KBM-7 (cell line): ENCODE results near the gene EDIL3.
A peak's percentile ranks its signal among the peaks of the same experiment; 100 is the strongest.

ENCODE experiments used
- DNase-seq: peaks from one replicate; pipeline ENCODE4 v3.0.0-alpha.2; 2015
- in situ Hi-C: fragments of 300-500 bp; cut with MboI; formaldehyde crosslinking; loops from 2 replicates; pipeline ENCODE4 v1.14.3; 2020; ENCODE audit warnings: low sequenced_read_pairs, low pct_unique_long_range_greater_than_20kb, mixed read lengths

EDIL3 gene

DNA sequence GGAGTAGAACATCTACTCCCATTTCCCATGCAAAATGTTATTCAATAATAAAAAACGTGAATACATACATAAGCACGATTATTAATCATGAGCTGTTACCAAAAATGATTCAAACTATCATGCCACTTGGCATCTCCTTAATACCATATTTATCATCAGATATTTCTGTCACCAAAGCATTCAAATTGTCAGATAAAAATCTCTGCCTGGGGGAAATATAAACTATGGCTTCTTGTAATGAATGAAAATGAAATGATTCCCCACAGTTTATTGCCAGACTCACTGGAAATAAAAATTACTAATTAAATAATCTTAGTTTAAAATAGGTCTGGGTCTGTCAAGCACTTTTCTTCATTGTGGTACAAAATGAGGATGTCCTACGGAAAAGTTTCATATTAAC is 265.4 kb downstream of the EDIL3 start:
- no peak for DNase-seq
- in situ Hi-C loops: no loop called here

DNA sequence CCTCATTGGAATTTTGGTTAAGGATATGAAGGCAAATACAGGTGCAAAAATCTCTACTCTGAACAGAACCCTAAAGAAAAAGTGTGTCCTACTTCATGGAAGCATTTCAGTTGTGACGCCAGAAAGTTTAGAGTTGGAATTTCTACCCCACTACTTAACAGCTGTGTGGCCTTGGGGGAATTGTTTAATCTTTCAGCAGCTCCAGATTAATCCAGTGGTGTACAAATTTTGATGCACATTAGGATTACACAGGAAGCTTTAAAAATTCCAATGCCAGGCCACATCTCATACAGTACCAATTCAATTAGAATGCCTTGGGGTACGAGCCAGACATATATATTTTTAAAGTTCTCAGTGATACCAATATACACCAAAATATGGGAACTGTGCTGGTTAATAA is 266.1 kb downstream of the EDIL3 start:
- in situ Hi-C loops: no loop called here
- no peak for DNase-seq

DNA sequence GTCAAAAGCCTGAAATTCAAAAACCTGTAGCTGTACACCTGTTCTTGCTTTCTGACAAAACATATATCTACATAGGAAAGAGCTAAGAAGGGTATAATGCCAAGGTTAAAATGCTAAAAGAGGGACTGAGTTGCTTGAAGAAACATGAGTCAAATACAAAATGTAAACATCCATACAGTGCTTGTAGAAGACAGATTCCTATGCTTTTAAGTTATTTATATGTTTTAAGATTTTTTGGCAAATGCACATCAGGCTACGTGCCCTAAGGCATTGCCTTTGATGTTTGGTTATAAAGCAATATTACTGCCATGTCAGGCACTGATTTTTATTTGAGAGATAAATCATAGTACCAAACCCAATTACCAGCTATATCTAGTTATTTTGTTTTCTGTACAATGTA is 269.0 kb downstream of the EDIL3 start:
- DNase-seq: no peak
- in situ Hi-C loops: no loop called here

DNA sequence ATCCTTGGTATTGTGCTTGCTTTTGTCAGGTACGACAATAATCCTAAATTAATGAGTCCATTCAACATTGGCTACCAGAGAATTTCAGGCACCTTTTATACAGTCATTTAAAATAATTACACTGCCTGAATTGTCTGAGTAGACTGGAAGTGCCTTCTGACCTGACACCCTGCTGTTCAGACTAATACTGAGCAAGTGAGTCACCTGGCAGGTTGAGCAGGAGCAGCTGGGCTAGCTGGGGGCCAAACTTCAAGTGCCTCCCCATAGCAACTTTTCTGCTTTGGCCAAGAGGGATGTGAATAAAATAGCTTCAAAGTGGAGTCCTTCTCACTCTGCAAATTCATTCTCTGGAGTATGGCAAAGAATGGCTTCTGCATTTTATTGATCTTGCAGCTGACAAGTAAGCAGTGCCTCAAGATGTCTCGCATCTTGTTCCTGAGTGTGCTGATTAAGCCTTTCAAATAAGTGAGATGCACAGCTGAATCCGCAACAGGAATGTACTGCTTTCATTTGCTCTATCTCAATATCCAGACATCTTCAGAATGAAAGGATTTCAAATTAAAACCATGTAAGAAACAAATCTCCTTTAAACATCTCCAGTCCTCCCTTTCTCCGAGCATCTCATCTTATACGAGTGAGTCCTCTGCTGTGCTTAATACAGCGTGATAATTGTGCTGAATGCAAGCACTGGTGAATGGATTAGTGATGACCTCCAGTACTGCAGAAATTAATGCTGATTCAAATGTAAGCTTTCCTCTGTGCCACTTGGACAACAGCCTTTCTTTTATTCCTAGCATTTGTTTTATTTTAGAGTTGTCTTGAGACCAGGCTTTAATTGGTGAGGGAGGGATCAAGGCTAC is 271.2 kb downstream of the EDIL3 start:
- no peak for DNase-seq

DNA sequence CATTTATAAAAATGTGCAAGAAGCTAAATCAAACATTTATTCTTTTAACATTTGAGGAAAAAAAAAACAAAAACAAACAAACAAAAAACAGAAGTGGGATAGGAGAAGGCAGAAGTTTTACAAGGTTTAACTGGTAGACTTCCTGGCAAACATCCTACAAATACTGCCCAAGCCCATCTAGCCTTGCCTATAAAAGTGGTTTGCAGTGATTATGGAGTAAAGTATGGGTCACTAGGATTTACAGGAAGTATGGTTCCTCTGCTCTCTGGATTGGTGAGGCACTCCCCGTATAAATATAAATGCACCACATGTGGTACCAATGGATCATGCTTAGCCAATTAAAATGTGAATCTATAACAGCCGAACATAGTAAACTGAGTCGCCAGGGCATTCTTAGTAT is 291.9 kb downstream of the EDIL3 start:
- DNase-seq: no peak
- in situ Hi-C loops: no loop called here

More for the DNA sequence above, 271.2 kb downstream of the EDIL3 start:
- in situ Hi-C loops: no loop called here

DNA sequence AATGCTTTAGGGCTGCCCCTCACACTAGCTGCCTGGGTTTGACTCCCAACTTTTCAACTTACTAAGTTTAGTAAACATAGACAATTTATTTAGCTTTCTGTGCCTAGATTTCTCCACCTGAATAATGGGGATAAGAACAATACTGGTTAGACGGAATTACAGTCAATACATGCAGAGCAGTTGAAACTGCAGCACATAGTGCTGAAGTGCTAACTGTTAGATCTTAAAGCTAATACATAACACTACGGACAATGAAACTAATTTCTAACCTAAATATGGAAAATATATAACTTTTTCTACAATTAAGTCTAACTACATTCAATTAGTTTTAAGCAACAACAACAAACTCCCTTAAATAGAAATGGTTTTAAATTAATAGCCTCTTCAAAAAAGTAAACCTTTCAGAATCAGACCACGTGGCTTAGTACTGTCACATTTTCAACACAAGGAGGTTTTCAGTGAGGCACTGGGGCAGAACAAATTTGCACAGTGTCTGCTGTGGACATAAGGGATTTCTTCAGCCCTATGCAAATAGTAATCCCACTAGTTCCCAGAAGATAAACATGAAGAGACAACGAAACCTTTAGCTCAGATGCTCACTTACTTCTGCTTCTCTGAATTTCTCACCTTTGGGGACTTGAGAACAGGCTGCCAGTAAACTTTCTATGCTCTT is 293.4 kb downstream of the EDIL3 start:
- in situ Hi-C loops: no loop called here
- DNase-seq: no peak

DNA sequence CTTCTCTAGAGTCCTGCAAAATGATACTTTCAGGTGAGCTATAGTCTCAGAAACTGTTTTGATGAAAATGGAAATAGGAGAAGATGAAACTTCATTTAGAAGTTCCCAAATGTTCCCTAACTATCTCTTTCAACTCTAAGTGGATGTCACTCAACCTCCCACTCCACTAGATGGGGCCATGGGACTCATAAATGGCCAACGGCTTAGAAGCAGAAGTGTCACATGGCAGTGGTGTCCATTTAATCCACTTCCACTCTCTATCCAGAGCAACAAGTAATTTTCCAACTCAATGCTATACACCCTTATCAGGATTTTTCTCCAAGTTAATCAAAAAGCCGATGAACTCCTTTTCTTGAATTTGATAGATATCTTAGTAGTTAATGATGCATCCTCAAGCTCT is 295.7 kb downstream of the EDIL3 start:
- peak; percentile 6 for DNase-seq
- in situ Hi-C loops: no loop called here

DNA sequence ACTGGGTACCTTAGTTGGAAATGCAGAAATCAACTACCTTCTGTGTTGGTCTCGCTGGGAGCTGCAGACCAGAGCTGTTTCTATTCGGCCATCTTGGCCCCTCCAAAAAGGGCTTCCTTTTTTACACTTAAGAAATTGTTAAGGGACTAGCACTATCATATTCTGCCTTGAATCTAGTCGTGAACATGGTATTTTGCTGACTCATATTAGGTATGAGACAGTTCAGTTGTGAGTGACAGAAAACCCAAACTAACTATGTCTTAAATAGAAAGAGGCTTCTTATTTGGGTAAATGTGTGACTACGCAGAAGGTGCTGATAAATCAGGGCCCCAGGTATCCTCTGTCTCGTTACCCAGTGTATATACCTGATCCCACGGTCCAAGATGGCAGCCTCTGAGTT is 298.2 kb downstream of the EDIL3 start:
- in situ Hi-C loops: no loop called here
- no peak for DNase-seq

DNA sequence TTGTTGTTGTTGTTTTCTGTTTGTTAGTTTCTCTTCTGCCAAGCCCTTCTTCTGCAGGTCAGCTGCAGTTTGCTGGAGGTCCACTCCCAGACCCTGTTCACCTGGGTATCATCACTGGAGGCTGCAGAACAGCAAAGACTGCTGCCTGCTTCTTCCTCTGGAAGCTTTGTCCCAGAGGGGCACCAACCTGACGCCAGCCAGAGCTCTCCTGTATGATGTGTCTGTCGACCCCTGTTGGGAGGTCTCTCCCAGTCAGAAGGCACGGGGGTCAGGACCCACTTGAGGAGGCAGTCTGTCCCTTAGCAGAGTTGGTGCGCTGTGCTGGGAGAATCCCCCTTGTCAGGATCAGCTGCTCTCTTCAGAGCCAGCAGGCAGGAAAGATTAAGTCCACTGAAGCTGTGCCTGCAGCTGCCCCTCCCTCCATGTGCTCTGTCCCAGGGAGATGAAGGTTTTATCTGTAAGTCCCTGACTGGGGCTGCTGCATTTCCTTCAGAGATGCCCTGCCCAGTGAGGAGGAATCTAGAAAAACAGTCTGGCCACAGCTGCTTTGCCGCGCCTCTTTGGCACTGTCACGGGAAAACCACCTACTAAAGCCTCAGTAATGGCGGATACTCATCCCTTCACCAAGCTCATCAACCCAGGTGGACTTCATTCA is 299.2 kb downstream of the EDIL3 start:
- no peak for DNase-seq
- in situ Hi-C loops: no loop called here

DNA sequence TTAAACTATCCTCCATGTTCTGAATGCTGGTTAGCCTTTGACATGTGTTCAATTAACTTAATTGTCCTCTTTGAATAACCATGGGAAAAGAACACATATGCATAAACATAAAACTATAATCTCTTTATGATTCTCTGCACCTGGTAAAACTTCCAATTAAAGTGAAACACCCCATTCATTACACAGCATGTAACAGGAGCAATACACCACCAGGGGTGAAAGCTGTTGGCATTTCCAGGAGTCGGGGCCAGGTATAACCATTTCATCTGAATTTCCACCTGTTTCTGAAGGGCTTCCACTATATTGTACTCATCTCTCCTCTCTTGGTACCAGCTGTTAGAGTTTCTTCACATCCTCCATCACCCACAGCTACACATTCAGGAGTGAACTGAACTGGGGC is 303.8 kb downstream of the EDIL3 start:
- DNase-seq: no peak
- in situ Hi-C loops: no loop called here

DNA sequence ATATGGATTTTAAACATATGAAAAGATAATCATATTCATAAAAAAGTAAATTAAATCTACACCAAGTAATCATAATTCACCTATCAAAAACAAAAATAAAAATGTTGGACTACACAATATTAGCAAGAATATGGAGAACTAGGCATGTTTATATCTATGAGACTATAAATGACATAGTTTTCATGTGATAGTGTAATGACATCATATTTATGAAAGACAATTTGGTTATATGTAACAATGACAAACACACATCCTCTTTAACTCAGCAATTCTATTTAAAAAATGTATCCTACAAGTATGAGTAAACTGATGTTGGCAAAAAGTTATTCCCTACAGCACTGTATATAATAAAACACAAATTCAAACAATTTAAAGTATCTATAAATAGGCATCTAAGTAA is 312.3 kb downstream of the EDIL3 start:
- in situ Hi-C loops: no loop called here
- no peak for DNase-seq

DNA sequence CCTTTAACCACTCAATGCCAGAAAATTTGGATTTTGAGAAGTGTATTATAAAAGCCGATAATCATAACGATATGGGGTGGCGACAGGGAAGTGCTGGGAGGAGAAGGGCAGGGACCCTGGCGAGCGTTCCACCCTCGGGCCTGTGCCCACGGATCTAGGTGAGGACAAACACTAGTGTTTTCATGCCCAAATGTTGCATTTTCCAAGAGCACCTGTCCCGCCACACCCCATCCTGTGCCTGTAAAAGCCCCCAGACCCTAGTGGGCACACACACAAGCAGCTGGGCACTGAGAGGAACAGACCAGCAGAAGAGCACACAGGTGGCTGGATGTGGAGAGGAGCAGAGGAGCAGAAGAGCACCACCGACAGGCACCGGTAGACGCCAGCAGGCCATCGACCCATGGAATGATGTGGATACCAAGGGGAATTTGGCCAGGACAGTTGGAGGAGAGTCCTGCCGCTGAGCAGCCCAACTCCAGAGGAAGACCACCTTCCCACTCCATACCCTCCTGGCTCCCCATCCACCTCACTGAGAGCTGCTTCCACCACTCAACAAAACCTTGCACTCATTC is 315.0 kb downstream of the EDIL3 start:
- DNase-seq: no peak
- in situ Hi-C loops: no loop called here

DNA sequence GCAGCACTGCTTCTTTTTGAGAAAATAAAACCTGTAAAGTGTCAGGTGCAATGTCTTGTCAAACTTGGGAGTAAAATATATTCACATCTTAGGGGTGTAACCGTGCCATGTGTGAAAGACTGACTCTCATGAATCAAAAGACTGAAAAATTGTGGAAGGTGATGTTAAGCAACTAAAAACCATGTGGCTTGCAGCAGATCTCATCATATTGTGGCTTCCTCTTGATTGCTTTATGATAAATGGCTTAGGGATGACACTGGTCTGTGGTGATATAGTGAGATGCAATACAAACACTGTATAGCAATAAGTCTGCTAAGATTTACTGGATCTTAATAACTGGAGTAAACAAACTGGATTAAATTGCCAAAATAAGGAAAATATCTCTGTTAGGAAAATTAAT is 321.6 kb downstream of the EDIL3 start:
- in situ Hi-C loops: no loop called here
- no peak for DNase-seq

DNA sequence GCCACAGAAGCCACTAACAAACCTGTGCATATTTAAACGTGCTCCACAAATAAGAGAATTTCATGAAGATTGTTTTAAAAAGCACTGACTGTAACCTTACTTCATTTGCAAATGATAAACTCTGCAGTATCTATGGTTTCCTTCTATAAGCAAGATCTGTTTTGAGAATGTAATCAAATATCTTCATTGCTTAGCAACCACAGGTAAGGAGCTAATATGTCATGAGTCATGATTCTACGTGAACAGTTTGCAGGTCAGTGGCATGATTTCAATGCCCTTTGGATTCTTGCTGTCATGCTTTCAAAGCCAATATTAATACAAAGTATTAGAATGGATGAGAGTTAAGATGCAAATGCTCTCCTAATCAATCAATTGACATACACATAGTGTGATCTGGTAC is 325.0 kb downstream of the EDIL3 start:
- no peak for DNase-seq
- in situ Hi-C loops: no loop called here

DNA sequence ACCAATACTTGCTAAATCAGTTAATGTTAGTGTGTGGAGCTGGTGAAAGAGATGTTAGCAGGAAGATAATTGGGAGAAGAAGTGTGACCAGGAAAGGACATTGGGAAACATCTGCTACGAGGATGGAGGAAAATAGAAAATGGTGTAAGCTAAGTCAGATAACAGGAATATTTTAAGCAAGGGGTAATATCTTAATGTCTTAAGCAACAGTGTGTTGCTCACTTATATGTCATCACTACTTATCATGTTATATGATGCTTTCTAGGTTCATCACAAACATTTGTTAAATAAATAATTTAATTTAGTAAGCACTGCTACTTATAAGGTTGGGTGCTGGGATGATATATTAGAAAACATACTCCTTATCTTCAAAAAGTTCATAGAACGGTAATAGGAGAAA is 326.1 kb downstream of the EDIL3 start:
- in situ Hi-C loops: no loop called here
- no peak for DNase-seq

DNA sequence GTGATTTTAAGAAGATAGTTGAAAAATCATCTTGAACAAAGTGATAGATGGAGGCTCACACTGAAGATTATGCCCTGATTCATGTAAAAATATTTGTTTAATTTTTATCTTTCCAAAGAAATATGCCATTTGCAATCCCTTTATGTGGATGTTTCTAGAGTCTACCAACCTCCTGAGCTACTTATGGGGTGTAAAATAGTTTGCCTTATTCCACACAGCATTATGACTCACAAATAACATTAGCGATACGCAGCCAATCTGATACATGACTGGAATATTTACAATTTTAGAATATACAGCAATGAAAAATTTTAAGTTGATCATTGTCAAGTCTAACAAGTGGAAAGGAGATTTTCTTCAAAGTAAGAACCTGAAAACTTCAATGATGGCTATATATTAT is 327.5 kb downstream of the EDIL3 start:
- in situ Hi-C loops: no loop called here
- no peak for DNase-seq

DNA sequence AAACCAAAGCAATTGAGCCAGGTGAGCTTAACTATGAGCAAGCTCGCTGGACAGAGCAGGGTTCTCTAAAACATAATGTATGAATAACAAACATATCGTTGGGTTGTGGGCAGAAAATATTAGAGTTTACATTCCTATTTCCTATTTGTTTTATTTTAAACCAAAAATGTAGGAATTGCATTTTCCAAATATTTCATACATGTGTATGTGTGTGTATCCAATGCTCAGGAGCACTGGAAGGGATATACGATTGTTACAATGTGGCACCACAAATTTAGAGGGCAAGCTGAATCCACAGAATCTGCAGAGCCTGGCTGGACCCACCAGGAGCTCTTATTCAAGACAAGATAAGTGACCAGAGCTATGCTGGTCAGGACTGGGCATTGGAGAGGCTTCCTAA is 338.7 kb downstream of the EDIL3 start:
- in situ Hi-C loops: no loop called here
- no peak for DNase-seq

DNA sequence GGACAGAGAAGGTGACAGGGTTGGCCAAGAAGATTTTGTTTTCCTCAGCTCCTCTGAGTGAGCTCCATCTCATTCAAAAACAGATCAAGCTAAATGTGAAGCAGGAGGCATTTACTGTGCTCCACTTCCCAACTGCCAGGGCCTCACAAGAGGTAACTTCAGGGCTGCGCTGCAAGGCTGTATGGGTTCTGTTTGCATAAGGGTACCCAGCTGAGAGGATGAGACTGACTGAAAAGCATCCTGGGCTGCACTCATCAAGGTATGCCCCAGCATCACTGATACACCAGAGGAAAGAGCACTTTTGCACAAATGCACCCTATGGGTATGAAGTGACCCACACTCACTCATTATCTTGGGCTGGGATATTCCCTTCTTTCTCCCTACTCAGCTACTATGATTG is 347.8 kb downstream of the EDIL3 start:
- DNase-seq: no peak
- in situ Hi-C loops: no loop called here

DNA sequence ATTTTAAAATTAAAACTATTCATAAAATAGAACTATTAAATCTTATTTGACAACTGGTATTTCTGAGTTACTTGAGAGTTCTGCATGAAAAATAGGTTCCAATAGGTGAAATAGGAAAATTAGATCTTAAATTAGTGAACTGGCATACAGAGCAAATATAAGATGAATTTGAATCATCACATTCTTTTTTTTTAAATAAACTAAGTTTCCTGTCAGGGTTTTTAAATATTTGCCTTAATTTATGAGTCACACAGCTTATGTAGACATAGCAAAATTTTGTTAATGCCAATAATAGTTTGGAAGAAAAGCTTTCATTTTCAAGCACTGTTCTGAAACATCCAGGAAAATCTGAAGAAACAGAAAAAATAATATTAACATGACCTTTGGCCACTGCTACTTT is 352.4 kb downstream of the EDIL3 start:
- in situ Hi-C loops: no loop called here
- DNase-seq: no peak

DNA sequence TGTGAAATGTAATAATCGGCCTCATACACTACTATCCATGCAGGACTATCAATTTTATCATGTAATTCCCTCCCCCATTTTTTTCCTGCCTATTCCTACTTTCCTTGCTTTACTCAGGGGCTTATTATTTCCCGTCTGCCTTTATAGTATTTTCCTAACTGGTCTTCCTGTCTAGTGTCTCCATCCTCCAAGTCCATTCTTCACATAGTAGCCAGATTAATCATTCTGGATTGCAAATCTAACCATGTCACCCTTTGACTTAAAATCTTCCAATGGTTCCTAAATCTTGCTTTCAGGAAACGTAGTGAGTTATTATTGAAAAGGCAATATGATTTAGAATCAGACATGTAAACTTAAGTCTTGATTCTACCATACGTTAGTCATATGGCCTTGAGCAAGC is 356.6 kb downstream of the EDIL3 start:
- no peak for DNase-seq
- in situ Hi-C loops: no loop called here
